Keratinocyte (primary cell): ENCODE data around the gene CRISPLD2.

ENCODE experiments used
- EZH2 ChIP-seq: IDR thresholded peaks from one replicate; pipeline ENCODE4 v1.6.1; 2012; ENCODE audit warnings: inconsistent platforms, mild to moderate bottlenecking, low read length, moderate library complexity
- TF ChIP-seq, protein P1 (sequence below), 3 experiments: IDR thresholded peaks in 1 of 3; conservative IDR thresholded peaks in 1 of 3; optimal IDR thresholded peaks in 1 of 3; 2 replicates in 2 of 3; 3 replicates in 1 of 3; pipeline versions ENCODE3 to v1.5.1; 2011; ENCODE audit warnings: low read length in 3 of 3, mild to moderate bottlenecking in 3 of 3, moderate library complexity in 2 of 3, control low read depth in 1 of 3, inconsistent platforms in 1 of 3; ENCODE audit not compliant: insufficient read depth in 2 of 3; ENCODE audit errors: extremely low read depth in 1 of 3

GRCh38 chr16:84957792-84958191, 138.0 kb downstream of the CRISPLD2 start:
- TF ChIP-seq, protein P1, sequence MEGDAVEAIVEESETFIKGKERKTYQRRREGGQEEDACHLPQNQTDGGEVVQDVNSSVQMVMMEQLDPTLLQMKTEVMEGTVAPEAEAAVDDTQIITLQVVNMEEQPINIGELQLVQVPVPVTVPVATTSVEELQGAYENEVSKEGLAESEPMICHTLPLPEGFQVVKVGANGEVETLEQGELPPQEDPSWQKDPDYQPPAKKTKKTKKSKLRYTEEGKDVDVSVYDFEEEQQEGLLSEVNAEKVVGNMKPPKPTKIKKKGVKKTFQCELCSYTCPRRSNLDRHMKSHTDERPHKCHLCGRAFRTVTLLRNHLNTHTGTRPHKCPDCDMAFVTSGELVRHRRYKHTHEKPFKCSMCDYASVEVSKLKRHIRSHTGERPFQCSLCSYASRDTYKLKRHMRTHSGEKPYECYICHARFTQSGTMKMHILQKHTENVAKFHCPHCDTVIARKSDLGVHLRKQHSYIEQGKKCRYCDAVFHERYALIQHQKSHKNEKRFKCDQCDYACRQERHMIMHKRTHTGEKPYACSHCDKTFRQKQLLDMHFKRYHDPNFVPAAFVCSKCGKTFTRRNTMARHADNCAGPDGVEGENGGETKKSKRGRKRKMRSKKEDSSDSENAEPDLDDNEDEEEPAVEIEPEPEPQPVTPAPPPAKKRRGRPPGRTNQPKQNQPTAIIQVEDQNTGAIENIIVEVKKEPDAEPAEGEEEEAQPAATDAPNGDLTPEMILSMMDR (optimal IDR thresholded peaks at IDR 0.05 in 1 of 3, IDR thresholded peaks at IDR 0.05 in 1 of 3, conservative IDR thresholded peaks at IDR 0.05 in 1 of 3; ENCODE audit: extremely low read depth in 1 of 3, insufficient read depth in 2 of 3, low read length in 3 of 3), result no peak
- no peak for TF ChIP-seq EZH2
